ENCODE measurements around the gene LMNTD2. TPM values are rescaled to one million over a fixed set of nuclear protein-coding genes. Genes with fewer than 3 reads are reported as not detected.

Gene LMNTD2
- total RNA-seq, 2 donors from 2014 or later: 0.43 to 0.56 TPM

- no peak for DNase-seq (ENCODE audit: low spot score)
- intact Hi-C loops (cut with DNase I): no loop called here
These were observed 8.8 kb upstream of the LMNTD2 start for GRCh38 chr11:569158-569885.

- intact Hi-C loops (cut with DNase I): no loop called here
- peak; percentile 97 for DNase-seq (ENCODE audit: low spot score)
These were observed 8.0 kb upstream of the LMNTD2 start for GRCh38 chr11:568306-569157.

DNA sequence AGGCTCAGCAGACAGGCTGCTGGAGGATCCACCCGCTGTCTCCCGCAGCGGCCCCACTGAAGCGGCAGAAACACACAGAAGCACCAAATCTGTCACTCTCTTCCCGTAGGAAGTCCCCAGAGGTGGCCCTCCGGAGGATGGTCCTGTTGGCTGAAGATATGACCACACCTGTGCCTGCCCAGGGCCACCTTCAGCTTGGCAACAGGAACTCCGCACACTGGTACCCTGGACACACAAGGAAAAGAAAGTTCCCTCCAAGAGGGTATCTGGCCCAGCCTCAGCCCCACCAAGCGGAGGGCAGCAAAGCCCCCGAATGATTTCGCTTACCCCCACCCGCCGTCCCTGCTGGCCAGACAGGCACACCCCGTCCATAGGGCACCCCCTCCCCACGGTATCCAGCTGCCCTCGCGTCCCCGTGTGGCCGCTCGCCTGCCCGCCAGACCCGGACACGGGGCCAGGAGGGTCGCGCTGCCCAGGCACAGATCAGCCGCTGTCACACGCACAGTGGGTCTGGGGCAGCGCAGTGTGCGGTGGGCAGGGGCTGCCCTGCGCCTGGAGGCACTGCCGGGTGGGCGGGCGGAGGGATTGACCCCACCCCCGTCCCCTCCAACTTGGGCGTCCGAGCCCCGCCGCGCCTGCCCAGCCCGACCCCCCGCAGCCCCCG lies 7.2 kb upstream of the LMNTD2 start:
- intact Hi-C loops (cut with DNase I): no loop called here
- no peak for DNase-seq (ENCODE audit: low spot score)

GRCh38 chr11:567011-567628 lies 6.6 kb upstream of the LMNTD2 start:
- intact Hi-C loops (cut with DNase I): no loop called here
- no peak for DNase-seq (ENCODE audit: low spot score)

DNA sequence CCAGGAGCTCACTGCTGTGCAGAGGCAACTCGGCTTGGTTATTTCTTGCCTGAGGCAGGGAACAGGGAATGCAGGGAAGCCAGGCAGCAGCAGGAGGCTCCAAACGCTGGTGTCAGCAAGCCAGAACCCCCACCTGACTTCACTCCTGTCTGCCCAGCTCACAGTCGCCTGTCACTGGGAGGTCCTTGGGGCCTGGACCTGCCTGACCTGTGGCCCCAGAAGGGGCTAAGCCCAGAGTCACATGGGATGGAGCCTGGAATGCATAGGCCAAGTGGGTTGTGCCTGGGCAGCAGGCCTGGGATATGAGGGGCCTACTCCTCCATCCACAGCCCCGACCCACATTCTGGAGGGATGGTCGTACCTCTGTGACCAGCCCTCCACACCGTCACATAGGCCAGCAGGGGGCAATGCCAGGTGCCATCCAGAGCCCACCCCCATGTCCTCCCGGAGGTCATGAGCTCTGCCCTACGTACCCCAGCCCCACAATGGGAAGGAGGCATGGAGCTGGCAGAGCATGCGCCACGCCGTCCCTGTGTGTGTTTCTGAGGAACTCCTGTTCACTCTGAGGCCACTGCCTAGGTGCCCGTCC lies 5.5 kb upstream of the LMNTD2 start:
- intact Hi-C loops (cut with DNase I): no loop called here
- no peak for DNase-seq (ENCODE audit: low spot score)

- intact Hi-C loops (cut with DNase I): loop anchor here in 1 of 2 donors (5.0 kb wide), 1 partner anchor 1588 kb away; no protein-coding TSS in a partner anchor
- no peak for DNase-seq (ENCODE audit: low spot score)
These were observed 3.5 kb upstream of the LMNTD2 start for GRCh38 chr11:563812-564578.

DNA sequence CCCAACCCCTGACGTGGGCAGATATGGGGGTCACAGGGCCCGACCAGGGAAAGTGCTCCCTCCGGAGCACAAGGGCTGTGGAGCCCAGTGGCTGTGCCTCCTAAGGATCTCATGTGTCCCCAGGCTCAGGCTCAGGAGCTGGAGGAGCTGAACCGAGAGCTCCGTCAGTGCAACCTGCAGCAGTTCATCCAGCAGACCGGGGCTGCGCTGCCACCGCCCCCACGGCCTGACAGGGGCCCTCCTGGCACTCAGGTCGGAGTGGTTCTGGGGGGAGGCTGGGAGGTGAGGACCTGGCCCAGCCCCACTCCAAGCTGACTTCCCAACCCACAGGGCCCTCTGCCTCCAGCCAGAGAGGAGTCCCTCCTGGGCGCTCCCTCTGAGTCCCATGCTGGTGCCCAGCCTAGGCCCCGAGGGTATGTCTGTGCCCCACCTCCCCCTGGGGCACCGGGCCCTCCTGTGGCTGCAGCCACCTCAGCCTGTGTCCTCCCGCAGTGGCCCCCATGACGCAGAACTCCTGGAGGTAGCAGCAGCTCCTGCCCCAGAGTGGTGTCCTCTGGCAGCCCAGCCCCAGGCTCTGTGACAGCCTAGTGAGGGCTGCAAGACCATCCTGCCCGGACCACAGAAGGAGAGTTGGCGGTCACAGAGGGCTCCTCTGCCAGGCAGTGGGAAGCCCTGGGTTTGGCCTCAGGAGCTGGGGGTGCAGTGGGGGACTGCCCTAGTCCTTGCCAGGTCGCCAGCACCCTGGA lies 2.7 kb upstream of the LMNTD2 start:
- DNase-seq (ENCODE audit: low spot score): no peak
- intact Hi-C loops (cut with DNase I): loop anchor here in 1 of 2 donors (5.0 kb wide), 1 partner anchor 1589 kb away; no protein-coding TSS in a partner anchor

DNA sequence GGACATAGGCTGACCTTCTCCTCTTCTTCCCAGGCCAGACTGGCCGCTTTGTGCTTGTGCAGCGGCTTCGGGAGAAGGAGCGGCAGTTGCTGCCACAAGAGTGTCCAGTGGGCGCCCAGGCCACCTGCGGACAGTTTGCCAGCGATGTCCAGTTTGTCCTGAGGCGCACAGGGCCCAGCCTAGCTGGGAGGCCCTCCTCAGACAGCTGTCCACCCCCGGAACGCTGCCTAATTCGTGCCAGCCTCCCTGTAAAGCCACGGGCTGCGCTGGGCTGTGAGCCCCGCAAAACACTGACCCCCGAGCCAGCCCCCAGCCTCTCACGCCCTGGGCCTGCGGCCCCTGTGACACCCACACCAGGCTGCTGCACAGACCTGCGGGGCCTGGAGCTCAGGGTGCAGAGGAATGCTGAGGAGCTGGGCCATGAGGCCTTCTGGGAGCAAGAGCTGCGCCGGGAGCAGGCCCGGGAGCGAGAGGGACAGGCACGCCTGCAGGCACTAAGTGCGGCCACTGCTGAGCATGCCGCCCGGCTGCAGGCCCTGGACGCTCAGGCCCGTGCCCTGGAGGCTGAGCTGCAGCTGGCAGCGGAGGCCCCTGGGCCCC lies 1.6 kb upstream of the LMNTD2 start:
- DNase-seq (ENCODE audit: low spot score): no peak
- intact Hi-C loops (cut with DNase I): loop anchor here in 1 of 2 donors (5.0 kb wide), 1 partner anchor 1590 kb away; no protein-coding TSS in a partner anchor

DNA sequence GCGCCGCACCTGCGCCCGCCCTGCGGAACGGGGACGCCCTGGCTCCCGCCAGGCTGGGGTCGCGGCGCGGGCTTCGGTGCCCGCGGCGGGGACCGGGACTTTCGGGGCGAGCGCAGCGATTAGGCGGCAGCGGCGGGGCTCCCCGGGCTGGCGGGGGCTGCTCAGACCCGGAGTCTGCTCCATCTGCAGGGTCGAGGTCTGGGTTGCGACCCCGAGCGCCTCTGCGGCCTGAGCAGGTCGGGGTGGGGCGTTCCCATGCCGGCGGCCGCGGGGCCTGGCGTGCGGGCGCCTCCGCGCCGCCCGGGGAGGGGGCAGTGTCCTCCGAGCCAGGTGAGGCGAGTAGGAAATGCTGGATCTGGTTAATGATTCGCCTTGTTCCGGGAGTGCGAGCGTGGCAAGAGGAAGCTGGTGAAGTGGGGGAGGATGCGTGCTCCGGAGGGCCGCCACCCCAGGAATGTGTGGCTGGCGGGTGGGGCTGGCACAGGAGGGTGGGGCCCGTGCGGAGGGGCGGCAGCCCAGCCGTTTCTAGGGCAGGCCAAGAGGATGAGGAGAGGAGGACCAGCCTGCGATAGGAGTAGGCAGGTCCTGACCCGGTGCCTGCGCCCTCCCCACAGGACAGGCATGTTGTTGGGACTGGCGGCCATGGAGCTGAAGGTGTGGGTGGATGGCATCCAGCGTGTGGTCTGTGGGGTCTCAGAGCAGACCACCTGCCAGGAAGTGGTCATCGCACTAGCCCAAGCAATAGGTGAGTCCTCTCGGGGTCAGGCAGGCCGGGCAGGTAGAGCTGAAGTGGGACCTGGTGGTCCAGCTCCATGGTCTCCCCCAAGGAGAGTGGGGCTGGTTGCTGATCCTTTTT lies 838 bp upstream of the LMNTD2 start:
- DNase-seq (ENCODE audit: low spot score): no peak
- intact Hi-C loops (cut with DNase I): loop anchor here in 1 of 2 donors (5.0 kb wide), 1 partner anchor 1591 kb away; no protein-coding TSS in a partner anchor

DNA sequence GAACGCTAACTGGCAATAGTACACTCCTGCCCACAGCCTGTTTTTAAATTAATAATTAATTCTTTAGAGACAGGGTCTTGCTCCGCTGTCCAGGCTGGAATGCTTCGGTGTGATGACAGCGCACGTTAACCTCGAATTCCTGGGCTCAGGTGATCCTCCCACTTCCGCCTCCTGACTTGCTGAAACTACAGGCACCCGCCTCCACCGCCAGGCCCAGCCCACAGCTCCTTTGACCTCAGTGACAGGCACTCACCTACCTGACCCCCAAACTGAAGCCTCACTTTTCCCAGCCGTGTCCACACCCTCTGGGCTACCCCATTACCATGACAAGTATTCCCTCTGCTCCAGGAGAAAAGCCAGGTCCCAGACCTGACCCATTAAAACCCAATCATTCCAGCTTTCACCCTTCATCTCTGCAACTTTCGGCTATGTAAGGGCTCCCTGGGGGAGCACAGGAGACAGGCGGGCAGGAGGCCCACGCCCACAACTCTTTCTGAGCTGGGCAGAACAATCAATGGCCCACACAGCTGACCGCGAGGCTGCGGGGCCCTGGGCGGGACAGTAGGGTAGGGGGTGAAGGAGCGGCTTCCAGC lies 730 bp downstream of the LMNTD2 start:
- intact Hi-C loops (cut with DNase I): loop anchor here (5.0 to 10.0 kb wide), 2 partner anchors 165 to 1592 kb away; no protein-coding TSS in a partner anchor
- DNase-seq (ENCODE audit: low spot score): no peak

DNA sequence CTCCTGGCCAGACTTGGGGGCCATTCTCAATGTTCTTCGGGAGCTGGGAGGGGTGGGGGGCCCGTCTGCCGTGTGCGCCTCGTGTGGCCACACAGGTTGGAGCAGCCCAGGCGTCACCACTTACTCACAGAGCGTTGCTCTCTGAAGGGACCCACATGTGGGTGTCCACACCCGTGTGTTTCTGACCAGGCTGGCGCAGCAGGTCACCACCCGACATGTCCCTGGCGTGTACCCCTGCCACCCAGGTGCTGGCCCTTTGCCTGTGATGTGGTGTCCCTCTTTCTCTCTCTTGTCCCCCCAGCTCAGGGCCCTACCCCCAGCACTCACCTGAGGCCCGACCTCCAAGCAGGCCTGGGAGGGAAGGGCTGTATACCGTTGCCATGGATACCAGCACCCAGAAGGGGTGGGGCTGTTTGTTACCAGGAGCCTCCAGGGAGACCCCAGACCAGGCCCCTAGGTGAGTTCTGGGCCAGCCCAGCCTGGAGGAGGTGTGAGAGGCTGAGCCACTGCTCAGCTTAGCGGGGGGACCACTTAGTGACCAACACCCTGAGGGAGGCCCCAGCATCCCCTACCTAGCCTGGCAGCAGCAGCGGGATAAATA lies 1.4 kb downstream of the LMNTD2 start:
- no peak for DNase-seq (ENCODE audit: low spot score)
- intact Hi-C loops (cut with DNase I): loop anchor here (10.0 kb wide), 1 partner anchor 166 kb away; no protein-coding TSS in a partner anchor

GRCh38 chr11:558503-558902 lies 2.0 kb downstream of the LMNTD2 start:
- DNase-seq (ENCODE audit: low spot score): no peak
- intact Hi-C loops (cut with DNase I): loop anchor here (10.0 kb wide), 1 partner anchor 166 kb away; no protein-coding TSS in a partner anchor

DNA sequence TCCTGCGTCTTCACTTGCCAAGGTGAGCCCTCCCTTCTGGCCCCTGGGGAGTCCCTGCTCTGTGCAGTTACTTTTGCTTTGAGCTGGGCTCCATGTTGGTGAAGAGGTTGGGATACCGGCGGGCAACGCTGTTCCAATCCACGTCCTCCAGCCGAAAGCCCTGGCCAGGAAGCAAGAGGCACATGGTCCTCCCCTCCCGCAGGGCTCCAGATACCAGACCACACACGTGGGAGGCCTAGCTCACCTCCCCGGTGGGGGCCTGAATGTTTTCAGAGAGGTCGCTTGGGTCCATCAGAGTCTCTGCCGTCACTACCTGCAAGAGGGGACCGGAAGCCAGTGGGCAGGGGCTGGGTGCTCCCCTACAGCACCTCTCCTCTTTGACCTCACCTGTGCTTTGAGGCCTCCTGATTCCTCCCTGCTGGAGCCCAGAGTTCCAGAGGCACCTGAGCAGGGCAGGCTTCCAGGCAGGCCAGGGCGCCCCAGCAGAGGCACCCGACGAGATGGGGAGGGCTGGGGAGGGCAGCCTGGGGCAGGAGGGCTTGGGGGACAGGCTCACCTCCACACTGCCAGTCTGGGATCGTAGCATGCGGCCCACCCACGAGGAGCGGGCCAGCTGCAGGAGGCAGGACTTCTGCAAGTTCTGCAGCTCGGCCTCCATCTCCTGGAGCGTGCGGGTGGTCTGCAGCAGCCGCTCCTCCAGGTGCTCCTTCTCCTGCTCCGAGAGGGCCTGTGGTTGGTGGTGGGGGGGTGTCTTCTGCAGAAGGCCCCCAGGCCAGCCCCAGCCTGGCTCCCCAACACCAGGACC lies 3.0 kb downstream of the LMNTD2 start:
- intact Hi-C loops (cut with DNase I): loop anchor here (10.0 kb wide), 1 partner anchor 167 kb away; no protein-coding TSS in a partner anchor
- no peak for DNase-seq (ENCODE audit: low spot score)

DNA sequence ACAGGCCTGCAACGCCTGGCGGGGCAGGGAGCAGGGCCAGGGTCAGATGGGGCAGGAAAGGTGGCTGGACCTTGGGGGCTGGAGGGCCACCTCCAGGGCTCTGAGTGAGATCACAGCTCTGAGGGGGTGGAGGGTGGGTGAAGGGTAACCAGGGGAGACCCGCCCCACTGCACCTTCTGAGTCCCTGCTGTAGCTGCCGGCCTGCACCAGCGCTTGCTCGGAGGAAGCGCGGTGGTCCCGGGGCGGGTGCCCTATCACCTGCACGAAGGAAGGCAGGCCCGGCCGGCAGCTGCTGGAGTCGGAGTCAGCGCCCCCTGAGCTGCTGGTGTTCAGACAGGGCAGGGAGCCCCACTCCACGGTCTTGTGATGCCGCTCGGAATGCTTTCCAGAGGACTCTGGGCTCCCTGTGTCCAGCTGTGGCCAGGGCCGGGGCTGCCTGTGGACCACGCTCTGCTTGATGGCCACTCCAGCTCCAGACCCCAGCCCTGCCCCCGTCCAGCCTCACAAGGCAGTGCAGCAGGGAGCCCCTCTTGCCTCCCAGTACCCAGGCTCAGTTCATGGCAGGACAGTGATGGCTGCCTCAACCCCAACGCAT lies 3.8 kb downstream of the LMNTD2 start:
- no peak for DNase-seq (ENCODE audit: low spot score)
- intact Hi-C loops (cut with DNase I): loop anchor here (10.0 kb wide), 1 partner anchor 168 kb away; no protein-coding TSS in a partner anchor
